Measurements from ENCODE around the gene COL8A2.

COL8A2 gene

DNA sequence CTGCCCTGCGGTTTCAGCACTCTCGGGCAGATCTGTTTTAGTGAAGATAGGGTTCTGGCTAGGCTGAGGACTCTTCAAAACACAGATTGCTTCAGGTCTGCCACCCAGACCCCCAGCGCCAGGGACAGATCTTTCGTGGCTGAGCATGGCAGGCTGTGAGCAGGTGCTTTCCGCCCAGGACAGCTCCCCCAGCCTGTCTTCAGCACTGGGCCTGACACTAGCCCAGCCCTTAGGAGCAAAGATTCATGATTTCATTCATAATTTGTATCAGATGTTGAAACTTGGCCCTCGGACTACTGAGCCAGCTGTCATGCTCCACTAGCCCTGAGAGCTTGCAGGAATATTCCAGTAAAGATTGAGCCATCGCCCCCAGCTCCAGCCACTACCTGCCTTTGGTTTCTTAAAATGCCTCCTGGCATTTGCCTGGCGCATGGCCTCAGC is 30.4 kb downstream of the COL8A2 start:
- Histone ChIP-seq H3K9me2 (replicated peaks; ENCODE audit: insufficient read depth, low read length) (no peaks in the 10 kb centered on the region), H3K4me3 (ENCODE audit: insufficient read depth, low read length, poor library complexity, severe bottlenecking) (no peak overlapping the region), H3K9me3 (ENCODE audit: insufficient read depth, low read length) (no peaks in the 10 kb centered on the region), H3K4me2 (ENCODE audit: low read depth, low read length, poor library complexity, severe bottlenecking) (no peak overlapping the region), H3K79me2 (ENCODE audit: insufficient read depth, low read length) (peaks cover 7% of the 10 kb centered on the region), H3F3A (ENCODE audit: insufficient read depth) (no peaks in the 10 kb centered on the region), H3K27me3 (ENCODE audit: low read length) (no peaks in the 10 kb centered on the region), H3K36me3 (ENCODE audit: low read length) (no peaks in the 10 kb centered on the region), H4K20me1 (ENCODE audit: low read depth, low read length) (no peaks in the 10 kb centered on the region), H3K9ac (ENCODE audit: low read length) (no peak overlapping the region), H2AFZ (ENCODE audit: low read depth, low read length, severe bottlenecking) (no peak overlapping the region), H3K27ac (ENCODE audit: low read depth, low read length) (no peak overlapping the region)
- TF ChIP-seq, protein P1, sequence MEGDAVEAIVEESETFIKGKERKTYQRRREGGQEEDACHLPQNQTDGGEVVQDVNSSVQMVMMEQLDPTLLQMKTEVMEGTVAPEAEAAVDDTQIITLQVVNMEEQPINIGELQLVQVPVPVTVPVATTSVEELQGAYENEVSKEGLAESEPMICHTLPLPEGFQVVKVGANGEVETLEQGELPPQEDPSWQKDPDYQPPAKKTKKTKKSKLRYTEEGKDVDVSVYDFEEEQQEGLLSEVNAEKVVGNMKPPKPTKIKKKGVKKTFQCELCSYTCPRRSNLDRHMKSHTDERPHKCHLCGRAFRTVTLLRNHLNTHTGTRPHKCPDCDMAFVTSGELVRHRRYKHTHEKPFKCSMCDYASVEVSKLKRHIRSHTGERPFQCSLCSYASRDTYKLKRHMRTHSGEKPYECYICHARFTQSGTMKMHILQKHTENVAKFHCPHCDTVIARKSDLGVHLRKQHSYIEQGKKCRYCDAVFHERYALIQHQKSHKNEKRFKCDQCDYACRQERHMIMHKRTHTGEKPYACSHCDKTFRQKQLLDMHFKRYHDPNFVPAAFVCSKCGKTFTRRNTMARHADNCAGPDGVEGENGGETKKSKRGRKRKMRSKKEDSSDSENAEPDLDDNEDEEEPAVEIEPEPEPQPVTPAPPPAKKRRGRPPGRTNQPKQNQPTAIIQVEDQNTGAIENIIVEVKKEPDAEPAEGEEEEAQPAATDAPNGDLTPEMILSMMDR (IDR thresholded peaks at IDR 0.05; ENCODE audit: insufficient read depth, low read length, poor library complexity, severe bottlenecking) = no peak
- no peak for TF ChIP-seq EZH2phosphoT487 (conservative IDR thresholded peaks at IDR 0.05; ENCODE audit: low read length)

DNA sequence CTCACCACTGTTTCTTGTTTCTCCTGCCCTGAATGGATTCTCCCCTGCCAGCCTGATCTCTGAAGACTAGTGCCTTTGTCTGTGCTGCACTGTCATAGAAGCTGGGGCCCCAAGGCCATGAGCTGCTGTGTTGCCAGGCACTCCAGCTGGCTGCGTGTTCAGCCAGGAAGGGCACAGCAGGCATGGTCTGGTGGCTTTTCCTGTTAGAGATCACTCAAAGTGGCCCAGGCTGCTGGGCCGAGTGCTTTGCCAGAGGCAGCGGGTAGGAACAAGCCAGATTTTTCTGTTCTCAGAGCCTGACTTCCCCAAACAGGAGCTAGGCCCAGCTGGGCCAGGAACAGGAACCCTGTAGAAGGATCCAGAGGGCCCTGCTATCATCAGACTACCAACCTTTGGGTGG is 31.1 kb downstream of the COL8A2 start:
- Histone ChIP-seq H3K4me2 (ENCODE audit: low read depth, low read length, poor library complexity, severe bottlenecking) (no peak overlapping the region), H3F3A (ENCODE audit: insufficient read depth) (no peaks in the 10 kb centered on the region), H2AFZ (ENCODE audit: low read depth, low read length, severe bottlenecking) (no peak overlapping the region), H3K27me3 (ENCODE audit: low read length) (no peaks in the 10 kb centered on the region), H3K9me3 (ENCODE audit: insufficient read depth, low read length) (no peaks in the 10 kb centered on the region), H3K9ac (ENCODE audit: low read length) (no peak overlapping the region), H3K9me2 (replicated peaks; ENCODE audit: insufficient read depth, low read length) (no peaks in the 10 kb centered on the region), H3K4me3 (ENCODE audit: insufficient read depth, low read length, poor library complexity, severe bottlenecking) (no peak overlapping the region), H4K20me1 (ENCODE audit: low read depth, low read length) (no peaks in the 10 kb centered on the region), H3K27ac (ENCODE audit: low read depth, low read length) (no peak overlapping the region), H3K36me3 (ENCODE audit: low read length) (no peaks in the 10 kb centered on the region), H3K79me2 (ENCODE audit: insufficient read depth, low read length) (peaks cover 14% of the 10 kb centered on the region)
- no peak for TF ChIP-seq EZH2phosphoT487 (conservative IDR thresholded peaks at IDR 0.05; ENCODE audit: low read length)
- TF ChIP-seq, protein P1 (IDR thresholded peaks at IDR 0.05; ENCODE audit: insufficient read depth, low read length, poor library complexity, severe bottlenecking) = no peak

DNA sequence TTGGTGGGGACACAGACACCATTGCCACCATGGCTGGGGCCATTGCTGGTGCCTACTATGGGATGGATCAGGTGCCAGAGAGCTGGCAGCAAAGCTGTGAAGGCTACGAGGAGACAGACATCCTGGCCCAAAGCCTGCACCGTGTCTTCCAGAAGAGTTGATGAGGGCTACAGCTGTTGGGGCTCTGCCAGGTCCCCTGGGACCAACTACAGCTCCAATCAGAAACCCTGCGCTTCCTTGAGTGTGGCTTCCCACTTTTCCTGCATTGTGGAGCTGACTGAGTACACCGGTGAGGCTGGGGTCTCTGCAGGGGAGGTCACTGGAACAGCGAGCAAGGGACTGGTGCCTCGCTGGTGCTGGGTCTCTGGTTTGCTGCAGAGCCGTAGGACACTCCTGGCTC is 31.8 kb downstream of the COL8A2 start:
- no peaks in the 10 kb centered on the region for H3F3A ChIP-seq (ENCODE audit: insufficient read depth)
- H3K9me2 ChIP-seq (replicated peaks; ENCODE audit: insufficient read depth, low read length) = no peaks in the 10 kb centered on the region
- no peak overlapping the region for H3K9ac ChIP-seq (ENCODE audit: low read length)
- no peak overlapping the region for H3K4me2 ChIP-seq (ENCODE audit: low read depth, low read length, poor library complexity, severe bottlenecking)
- no peaks in the 10 kb centered on the region for H3K9me3 ChIP-seq (ENCODE audit: insufficient read depth, low read length)
- no peak overlapping the region for H3K27ac ChIP-seq (ENCODE audit: low read depth, low read length)
- no peaks in the 10 kb centered on the region for H3K36me3 ChIP-seq (ENCODE audit: low read length)
- no peak overlapping the region for H3K4me3 ChIP-seq (ENCODE audit: insufficient read depth, low read length, poor library complexity, severe bottlenecking)
- TF ChIP-seq, protein P1 (IDR thresholded peaks at IDR 0.05; ENCODE audit: insufficient read depth, low read length, poor library complexity, severe bottlenecking) = no peak
- H3K27me3 ChIP-seq (ENCODE audit: low read length) = no peaks in the 10 kb centered on the region
- H4K20me1 ChIP-seq (ENCODE audit: low read depth, low read length) = no peaks in the 10 kb centered on the region
- no peak overlapping the region for H2AFZ ChIP-seq (ENCODE audit: low read depth, low read length, severe bottlenecking)
- H3K79me2 ChIP-seq (ENCODE audit: insufficient read depth, low read length) = peaks cover 14% of the 10 kb centered on the region

DNA sequence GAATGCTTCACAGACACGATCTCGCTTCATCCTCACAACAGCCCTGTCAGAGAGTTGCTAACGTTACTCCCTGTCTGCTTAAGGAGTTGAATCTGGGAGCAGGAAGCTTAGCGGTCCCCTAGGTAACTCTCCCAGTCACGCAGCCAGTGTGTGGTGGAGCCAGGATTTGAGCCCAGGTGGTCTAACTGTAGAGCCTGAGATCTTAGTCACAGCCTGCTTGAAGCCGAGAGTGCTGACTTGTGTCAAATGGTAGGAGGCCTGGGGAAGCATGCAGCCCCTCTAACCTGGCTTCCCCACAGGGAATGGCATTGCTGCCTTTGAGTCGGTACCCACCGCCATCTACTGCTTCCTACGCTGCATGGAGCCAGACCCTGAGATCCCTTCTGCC is 32.2 kb downstream of the COL8A2 start:
- TF ChIP-seq EZH2phosphoT487 (conservative IDR thresholded peaks at IDR 0.05; ENCODE audit: low read length) = no peak
- TF ChIP-seq, protein P1 (IDR thresholded peaks at IDR 0.05; ENCODE audit: insufficient read depth, low read length, poor library complexity, severe bottlenecking) = no peak

More for the DNA sequence above, 32.2 kb downstream of the COL8A2 start:
- Histone ChIP-seq H3K4me2 (ENCODE audit: low read depth, low read length, poor library complexity, severe bottlenecking) (no peak overlapping the region), H3K4me3 (ENCODE audit: insufficient read depth, low read length, poor library complexity, severe bottlenecking) (no peak overlapping the region), H3K27ac (ENCODE audit: low read depth, low read length) (no peak overlapping the region), H3K9me2 (replicated peaks; ENCODE audit: insufficient read depth, low read length) (no peaks in the 10 kb centered on the region), H3K9me3 (ENCODE audit: insufficient read depth, low read length) (no peaks in the 10 kb centered on the region), H3F3A (ENCODE audit: insufficient read depth) (no peaks in the 10 kb centered on the region), H3K9ac (ENCODE audit: low read length) (no peak overlapping the region), H3K36me3 (ENCODE audit: low read length) (no peaks in the 10 kb centered on the region), H2AFZ (ENCODE audit: low read depth, low read length, severe bottlenecking) (no peak overlapping the region), H4K20me1 (ENCODE audit: low read depth, low read length) (no peaks in the 10 kb centered on the region), H3K27me3 (ENCODE audit: low read length) (no peaks in the 10 kb centered on the region), H3K79me2 (ENCODE audit: insufficient read depth, low read length) (peaks cover 14% of the 10 kb centered on the region)
